Stimulated activated CD8-positive, alpha-beta memory T cell treated with anti-CD3 and anti-CD28 coated beads, Interleukin-15, amount 100 ng/mL, for 1 hour (primary cell): Measurements from ENCODE around the gene EIF3L.

Source experiments
- DNase-seq: peaks from one replicate; pipeline ENCODE4 v3.0.0-alpha.2; 2020; ENCODE audit warnings: low read depth

The EIF3L gene

GRCh38 chr22:37906364-37907008 is 57.3 kb downstream of the EIF3L start:
- no peak for DNase-seq

DNA sequence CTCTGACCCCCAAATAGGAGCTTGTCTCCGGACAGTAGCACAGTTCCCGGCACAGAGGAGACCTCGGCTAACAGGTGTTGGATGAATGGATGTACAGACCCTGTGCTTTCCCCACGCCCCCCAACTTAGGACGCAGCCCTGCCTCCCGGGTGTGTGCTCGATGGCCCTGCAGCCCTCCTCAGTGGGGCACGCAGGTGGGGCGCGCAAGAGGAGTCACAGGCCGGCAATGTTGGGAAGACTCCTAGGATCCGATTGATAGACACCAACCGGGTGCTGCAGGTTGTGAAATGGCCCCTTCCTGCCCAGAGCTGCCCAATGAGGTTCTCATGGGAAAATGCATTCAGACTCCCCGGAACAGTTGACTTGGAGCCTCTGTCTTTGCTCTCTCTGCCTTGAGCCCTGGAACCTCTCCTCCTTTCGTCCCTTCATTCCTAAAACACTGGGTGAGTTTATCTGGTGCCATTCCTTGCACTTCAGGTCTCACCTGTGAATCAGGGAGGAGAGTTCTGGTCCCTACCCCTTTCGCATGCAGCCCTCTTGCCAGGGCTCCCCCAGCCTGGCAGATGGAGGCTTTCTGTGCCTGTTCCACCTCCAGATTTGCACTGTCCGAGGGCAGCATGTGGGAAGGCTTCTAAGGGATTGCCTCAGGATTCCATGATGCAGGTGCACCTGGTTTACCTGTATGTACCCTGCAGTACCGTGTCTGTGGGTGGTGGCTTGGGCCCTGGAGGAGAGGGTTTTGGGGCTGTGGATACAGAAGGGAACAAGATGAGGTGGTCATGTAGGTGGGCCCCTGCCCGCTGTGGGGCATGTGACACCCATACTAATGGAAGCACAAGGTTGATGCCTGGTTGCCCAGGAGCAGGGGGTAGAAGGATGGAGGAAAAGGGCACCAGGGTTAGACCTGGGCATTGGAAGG is 58.1 kb downstream of the EIF3L start:
- DNase-seq: no peak

DNA sequence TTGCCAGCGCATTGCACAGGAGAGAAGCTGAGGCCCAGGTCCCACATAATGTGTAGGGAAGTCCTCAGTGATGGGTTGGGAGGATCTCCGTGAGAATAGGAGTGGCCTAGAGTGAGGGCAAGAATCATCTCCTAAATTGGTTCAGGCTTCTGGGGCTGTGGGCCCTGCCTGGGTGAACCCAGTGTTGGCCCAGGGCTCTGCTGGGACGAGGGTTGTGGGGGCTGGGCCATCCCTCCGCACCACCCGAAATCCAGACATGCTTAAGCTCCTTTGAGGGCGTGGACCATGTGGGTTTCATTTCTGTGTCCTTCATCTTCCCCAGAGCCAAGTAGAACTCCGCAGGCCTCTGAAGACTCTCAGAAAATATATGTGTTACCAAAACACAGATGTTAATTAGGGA is 60.5 kb downstream of the EIF3L start:
- no peak for DNase-seq

GRCh38 chr22:37910890-37911672 is 61.9 kb downstream of the EIF3L start:
- no peak for DNase-seq

- DNase-seq: no peak
These were observed 62.5 kb downstream of the EIF3L start for GRCh38 chr22:37911697-37912096.

DNA sequence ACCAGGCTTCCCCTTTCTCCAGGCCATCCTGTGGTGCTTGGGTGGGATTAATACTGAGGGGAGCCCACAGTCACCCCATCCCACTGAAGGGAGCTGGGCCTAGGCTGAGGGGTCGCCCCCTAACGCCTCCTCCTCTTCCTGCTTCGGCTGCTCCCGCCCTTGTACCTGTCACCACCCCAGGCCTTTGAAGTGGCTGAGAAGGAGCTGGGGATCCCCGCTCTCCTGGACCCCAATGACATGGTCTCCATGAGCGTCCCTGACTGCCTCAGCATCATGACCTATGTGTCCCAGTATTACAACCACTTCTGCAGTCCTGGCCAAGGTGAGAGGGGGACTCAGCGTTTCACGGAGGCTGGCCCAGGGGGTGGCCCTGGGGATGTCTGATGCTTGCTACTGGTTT is 63.0 kb downstream of the EIF3L start:
- DNase-seq: no peak

GRCh38 chr22:37913233-37913721 is 64.1 kb downstream of the EIF3L start:
- DNase-seq: no peak

GRCh38 chr22:37916311-37916710 is 67.1 kb downstream of the EIF3L start:
- no peak for DNase-seq

DNA sequence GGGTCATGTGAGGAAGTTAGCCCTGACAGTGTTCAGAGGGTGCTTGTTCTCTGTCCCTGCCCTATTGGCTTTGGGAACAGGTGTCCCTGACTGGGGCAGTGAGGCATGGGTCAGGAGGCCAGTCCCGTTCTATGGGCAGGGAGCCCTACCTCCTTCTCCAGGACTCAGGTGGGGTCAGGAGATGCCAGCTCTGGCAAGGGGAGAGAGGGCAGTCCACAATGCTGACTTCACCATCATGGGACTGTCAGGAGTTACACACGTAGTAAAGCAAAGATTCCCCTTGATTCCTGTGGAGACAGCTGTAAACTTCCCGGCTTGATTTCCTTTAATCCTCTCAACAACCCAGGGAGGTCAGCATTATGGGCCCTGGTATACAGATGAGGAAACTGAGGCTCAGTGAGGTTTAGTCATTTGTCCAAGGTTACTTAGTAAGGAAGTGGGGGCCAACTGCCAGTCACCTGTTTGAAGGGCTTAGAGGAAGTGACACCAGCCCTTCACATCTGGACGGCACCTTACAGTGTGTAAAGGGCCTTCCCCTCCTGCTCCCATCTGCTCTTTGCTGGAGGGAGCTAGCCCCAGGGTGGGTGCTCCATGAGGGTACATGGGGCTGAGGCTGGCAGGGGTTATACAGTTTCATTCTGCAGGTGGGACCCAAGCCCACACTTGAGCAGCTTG is 68.8 kb downstream of the EIF3L start:
- no peak for DNase-seq

DNA sequence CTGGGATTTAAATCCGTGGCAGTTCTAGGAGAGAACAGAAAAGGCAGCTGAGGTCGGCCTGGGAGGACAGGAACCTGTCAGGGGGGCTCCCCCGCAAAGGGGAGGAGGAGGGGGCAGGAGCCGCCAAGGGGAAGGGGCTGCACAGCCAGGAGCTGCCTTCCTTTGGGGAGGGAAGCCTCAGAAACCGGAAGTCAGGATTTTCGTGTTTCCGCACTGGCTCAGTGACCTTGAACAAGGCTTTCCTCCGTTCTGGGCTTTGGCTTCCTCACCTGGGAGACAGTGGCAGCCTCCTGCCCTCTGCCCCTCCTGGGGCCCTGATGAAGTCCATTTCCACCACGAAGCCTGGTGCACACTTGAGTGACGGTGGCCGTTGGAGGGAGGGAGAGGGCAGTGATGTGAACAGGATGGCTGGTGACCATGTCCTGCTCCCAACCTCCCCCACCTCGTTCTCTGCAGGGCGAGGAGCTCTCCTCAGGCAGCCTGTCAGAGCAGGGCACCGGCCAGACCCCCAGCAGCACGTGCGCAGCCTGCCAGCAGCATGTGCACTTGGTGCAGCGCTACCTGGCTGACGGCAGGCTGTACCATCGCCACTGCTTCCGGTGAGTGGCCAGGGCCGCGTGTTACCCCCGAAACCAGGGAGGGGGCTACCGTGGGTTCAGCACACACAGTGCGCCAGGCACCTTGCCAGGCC is 69.5 kb downstream of the EIF3L start:
- no peak for DNase-seq

- no peak for DNase-seq
These were observed 70.9 kb downstream of the EIF3L start for GRCh38 chr22:37920126-37920525.

DNA sequence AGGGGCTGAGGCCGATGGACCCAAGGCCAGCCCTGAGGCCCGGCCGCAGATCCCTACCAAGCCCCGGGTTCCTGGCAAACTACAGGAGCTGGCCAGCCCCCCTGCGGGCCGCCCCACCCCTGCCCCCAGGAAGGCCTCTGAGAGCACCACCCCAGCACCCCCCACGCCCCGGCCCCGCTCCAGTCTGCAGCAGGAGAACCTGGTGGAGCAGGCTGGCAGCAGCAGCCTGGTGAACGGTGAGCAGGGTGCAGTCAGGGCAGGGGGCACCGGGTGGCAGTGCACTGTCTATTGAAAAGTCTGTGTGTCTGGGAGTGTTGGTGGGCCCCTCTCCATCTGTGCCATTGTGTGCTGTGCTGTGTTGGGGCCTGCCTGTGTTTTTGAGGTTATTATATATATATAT is 73.0 kb downstream of the EIF3L start:
- DNase-seq: no peak

DNA sequence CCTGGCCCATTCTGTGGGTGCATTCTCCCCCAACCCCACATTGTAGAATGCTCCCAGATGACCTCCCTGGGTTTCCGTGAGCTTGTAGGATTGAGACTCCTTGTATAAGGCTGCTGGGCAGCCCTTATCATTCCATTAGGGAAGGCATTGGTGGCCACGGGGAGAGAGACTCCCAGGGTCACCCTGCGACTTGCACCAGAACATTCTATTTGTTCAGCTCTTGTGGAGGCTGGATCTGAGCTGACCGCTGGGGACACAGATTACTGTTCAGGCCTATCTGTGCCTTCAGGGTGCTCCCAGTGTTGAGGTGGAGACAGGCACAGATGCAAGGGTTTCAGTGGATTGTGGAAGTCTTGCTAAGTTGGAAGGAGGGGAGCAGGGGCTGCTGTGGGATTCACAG is 74.7 kb downstream of the EIF3L start:
- DNase-seq: no peak

GRCh38 chr22:37924386-37925065 is 75.3 kb downstream of the EIF3L start:
- DNase-seq: no peak

- DNase-seq: no peak
These were observed 76.1 kb downstream of the EIF3L start for GRCh38 chr22:37925330-37925729.

GRCh38 chr22:37925767-37926166 is 76.5 kb downstream of the EIF3L start:
- DNase-seq: no peak

DNA sequence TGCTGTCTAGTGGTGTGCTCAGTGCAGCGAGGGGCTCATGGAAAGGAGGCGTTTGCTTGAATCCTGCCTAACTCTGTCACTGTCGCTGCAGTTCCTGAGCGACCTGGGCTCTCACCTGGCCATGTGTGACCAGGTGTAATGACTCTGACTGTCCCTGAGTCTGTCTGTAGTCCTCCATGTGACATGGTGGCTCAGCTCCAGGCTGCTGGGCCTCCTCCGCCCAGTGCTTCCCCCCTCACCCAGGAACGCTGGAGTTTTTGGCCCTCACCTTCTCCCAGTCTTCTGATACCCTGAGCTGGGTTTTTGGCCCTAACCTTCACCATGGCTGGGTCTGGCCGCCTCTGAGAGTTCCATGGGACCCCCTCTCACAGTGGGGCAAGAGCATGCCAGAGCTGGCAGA is 77.1 kb downstream of the EIF3L start:
- no peak for DNase-seq

DNA sequence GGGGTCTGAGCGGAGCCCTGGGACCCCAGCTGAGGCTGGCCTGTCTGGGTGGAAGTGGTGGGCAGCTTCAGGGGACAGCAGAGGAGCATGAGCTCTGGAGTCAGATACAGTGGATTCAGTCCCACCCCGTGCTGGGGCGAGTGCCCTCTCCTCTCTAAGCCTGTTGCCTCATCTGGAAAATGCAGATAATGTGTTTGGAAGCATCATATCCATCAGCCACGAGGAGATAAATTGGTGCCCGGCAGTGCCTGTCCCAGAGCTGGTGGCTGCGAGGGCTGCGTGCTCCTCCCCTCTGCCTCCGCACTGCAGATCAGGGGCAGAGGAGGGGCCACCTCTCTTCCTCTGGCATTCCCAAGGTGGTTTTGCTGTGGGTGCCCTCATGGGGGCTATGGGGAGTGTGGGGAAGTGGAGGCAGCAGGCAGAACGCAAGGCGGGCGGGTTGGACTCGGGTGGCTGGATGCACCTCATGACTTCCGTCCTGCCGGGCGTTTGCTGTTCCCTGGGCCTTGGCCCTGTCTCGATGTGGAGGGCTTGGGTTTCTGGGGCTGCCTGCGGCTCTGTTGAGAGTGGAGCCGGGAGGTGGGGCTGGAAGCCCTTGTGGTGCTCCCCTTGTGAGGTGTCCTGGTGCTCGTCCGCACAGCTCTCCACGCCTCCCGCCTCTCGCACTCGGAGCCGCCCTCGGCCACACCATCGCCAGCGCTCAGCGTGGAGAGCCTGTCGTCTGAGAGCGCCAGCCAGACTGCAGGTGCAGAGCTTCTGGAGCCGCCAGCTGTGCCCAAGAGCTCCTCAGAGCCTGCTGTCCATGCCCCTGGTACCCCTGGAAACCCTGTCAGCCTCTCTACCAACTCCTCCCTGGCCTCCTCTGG is 77.8 kb downstream of the EIF3L start:
- DNase-seq: no peak

DNA sequence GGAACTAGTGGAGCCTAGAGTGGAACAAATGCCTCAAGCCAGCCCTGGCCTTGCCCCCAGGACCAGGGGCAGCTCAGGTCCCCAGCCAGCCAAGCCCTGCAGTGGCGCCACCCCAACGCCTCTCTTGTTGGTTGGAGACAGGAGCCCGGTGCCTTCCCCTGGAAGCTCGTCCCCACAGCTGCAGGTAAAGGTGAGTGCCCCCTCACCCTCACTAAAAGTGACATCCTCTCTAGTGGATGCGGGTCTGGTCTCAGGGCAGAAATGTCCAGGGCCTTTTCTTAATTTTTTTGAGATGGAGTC is 78.4 kb downstream of the EIF3L start:
- DNase-seq: no peak

GRCh38 chr22:37929390-37929789 is 80.2 kb downstream of the EIF3L start:
- no peak for DNase-seq
